CD4-positive, alpha-beta T cell treated with Interleukin-15 for 1 hour (primary cell): ENCODE results near the gene GLO1.

Source experiments
- DNase-seq: peaks from one replicate; pipeline ENCODE4 v3.0.0-alpha.2; 2020

The GLO1 gene

DNA sequence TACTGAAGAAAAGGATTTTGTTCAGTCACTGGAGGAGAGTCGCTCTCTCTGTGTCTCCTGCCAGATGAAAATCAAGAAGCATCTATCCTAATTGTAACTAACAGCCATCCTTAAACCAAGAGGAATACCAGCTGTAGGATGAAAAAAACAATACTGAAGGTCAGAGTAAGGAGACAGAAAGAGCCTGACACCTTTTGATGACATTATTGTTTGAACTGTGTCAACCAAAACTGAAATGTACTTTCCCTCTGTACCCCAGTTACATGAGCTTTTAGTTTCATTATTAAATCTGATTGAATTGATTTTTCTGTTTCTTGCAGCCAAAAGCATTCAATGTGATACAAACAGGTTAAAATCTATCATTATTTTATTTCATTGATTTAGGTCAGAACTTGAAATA lies 46.0 kb downstream of the GLO1 start:
- DNase-seq: no peak

DNA sequence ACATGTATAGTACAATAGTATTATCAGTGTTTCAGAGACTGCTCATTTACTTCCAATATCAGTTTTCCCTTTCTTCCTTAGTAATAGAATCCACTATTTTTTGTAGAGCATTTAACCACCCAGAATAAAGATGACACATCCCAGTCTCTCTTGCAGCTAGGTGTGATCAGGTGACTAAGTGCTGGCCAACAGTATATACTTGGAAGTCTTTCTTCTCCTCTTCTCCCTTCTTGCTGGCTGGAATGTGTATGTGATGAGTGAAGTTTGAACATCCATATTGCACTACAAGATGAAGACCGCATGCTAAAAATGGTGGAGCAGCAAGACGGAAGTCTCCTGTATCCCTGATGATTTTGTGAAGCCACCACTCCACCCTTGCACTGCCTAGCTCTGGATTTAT lies 48.7 kb downstream of the GLO1 start:
- no peak for DNase-seq

DNA sequence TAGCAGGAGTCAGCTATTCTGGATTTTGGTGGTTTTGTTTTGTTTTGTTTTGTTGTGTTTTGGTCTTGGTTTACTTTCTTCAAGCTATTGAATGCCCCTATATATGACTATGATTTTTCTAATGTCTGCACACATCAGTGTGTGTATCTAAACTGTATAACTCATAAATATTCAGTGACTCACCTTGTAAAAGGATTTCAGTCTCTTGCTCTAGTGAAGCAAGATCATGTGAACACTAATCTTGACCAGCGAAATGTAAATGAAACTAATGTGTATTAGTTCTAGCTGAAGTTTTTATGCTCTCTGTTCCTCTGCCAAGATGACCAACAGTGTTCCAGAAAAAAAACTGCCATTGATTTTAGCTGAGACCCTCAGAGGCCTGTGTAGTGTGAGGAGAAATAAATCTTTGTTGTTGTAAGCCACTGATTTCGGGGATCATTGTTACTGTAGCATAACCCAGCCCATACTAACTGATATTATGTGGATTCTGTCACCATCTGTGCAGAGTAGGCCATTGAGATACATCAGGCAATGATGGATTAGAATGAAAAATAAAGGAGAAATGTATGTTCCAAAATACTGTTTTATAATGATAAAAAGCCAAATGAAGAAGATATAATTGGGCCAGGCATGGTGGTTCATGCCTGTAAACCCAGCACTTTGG lies 51.7 kb downstream of the GLO1 start:
- no peak for DNase-seq

DNA sequence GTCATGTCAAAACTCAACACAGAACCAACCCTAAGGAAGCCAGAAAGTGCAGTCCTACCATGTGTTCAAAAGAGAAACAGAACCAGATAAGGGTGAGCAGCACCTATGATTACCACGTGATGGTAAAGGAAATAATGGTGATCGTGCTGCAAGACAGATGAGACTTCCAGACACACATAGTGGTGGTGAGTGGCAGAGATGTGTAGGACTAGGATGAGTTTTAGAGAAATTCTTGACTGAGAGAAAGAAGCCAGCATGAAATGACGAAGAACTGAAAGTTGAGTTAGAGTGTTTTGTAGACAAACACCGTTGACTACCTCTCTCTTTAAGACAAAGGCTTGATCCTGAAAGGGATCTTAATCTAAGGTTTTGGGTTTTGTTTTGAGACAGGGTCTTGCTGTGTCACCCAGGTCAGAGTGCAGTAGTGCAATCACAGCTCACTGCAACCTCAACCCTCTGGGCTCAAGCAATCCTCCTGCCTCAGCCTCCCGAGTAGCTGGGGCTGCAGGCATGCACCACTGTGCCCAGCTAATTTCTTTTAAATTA lies 52.7 kb downstream of the GLO1 start:
- DNase-seq: no peak

DNA sequence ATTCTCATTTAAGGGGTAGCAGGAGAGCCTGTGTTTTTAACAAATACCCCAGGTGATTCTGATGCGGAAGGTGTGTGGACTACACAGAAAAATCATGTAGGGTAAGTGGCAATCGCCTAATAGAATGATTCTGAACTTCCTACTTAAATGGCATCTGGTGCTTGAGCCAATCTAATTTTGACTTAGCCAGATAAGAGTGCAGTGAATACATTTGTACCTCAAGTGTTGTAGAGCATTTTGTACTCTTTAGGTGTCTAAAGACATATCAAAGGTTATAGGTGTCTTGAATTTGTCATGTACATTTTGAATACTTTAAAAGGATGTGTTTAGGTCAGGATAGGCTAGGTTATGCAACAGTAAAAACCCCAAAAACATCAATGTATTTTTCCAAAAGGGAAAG lies 53.2 kb downstream of the GLO1 start:
- DNase-seq: no peak

DNA sequence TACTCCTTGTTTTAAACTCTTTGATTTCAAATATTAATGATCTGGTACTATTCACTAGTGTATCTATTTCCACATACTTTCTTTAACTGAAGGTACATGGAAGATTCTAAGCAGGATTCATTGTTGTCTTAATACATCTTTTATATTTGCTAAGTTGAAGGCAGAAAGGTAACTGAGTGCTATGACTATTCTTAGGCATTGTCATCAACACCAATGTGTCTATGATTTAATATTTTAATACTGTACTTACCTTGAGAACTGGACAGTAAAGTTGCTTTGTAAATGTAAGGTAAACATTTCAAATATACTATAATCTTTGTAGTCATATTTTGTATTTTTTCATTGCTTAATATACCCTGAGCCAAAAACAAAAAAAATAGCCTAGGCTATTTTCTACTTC lies 54.3 kb downstream of the GLO1 start:
- no peak for DNase-seq

DNA sequence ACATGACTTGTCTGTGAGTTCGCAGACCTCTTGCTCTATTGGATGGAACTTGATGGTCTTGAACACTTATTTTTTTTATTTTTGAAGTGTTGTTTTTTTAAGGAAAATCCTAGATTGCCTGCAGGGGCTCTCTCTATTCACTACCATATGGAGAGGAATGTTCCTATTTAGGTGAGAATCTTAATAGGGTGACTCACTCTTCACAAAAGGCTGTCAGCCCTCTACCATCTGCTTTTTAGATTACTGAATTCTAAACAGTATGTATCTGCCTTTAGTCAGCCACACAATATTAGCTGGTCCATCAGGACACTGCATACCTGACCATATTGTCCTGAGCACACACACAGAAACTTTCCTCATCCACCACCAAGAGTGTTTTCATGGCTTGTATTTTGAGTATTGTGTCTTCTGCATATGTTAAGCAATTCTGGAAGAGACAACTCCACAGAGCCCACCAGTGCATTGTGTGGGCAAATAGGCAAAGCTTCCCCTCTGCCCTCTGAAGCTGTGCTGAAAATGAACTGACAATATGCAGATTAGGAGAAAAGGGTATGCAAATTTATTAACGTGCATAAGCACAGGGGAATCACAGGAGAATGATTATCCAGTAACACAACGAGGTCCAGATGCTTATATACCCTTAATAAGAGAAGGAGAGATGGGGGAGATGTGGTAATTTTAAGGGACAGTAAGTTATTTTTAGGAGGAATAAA lies 56.6 kb downstream of the GLO1 start:
- no peak for DNase-seq

DNA sequence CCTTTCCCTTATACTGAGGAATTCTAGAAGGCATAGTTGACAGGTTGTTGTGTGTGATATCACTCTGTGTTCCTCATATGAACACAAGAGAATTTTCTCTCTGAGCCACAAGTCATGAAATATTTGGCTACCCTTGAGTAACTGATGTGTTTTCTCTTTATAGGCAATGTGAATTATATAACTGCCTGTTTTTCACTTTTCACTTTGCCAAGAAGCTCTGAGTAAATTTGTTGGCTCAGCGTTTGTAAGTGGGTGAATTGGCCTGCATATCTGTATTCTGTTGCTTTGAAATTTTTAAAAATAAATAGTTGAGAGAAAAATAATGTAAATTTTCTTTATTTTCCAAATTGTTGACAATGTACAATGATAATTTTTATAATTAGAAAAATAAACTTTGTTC lies 58.0 kb downstream of the GLO1 start:
- no peak for DNase-seq

DNA sequence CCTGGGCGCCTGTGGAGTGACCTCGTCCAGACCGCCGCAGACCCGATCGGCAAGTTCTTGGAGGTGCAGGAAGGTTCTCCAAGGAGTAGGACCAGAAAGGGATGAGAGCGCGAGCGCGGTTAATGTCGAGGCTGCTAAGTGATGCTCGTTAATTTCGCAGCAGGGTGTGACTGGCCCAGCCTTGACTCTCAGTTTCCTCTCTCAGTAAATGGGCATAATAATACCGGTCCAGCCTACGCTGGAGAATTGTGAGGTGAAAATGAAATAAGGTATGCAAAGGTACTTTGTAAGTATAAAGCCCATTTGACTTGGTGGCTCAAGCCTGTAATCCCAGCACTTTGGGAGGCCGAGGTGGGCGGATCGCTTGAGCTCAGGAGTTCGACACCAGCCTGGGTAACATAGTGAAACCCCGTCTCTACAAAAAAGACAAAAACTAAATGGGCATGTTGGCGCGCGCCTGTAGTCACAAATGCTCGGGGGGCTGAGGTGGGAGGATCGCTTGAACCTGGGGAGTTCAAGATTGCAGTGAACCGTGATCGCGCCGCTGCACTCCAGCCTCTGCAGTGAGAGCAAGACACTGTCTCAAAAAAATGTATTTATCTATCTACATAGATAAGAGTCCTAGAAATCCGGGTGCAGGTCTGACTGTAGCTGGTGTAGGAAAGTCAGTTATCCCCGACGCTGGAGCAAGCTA lies 62.6 kb downstream of the GLO1 start:
- DNase-seq: no peak

DNA sequence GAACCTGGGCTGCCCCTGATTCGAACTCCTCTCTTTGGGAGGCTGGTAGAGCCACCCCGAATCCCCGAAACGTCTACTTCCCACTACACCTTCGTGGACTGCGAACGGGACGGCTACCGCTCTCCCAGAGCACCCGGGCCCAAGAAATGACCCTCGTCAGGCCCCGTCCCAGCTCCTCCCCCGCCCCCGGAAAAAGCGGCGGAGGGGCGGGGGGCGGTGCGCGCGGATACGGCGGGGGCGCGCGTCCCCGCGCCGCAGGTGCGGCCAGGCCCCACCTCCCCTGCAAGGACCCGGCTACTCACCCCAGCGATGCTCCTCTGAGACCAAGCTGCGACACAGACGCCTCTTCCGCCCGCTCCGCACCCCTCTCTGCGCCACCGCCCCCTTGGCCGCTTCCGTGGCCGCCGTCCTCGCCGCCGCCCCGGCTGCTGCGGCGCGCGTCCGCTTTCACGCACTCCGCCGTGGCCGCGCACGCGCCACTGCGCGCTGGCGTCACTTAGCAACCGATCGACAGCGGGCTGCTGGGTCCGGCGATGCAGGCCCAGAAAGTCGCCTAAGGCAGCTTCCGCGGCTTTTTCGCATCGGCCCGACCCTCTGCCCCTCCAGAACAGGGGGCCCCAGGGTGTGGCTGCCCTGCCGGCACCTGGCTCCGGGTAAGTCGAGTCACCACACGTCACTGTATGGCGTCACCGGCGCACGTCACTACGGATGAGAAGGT lies 63.3 kb downstream of the GLO1 start, which contains the start of gene BTBD9:
BTBD9 (minus strand) TSS at position 432 of the 718 bp plus-strand sequence.
- peak; percentile 89 for DNase-seq

DNA sequence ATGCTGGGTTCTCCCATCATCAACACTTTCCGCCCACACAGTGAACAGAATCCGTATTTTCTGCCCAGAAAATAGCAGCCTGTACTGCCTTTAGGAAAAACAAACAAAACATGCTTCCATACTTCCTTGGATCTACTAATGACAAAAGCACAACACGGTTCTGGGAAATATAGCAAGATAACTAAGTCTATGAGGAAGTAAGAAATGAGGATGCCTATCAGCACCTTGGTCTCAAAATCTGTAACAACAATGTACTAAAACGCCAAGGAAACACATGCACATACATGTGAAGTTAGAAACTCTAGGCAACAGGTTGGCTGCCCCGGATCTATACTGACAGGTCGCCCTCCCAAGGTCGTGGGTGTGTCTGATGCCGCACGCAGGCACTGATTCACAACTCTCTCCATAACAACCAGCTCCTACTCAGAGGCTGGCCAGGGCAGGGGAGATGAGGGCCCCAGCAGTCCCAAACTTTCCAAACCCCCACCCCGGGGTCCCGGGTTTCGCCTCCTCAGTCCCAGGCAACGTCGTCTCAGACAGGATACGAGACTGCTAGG lies 63.9 kb downstream of the GLO1 start:
- peak; percentile 68 for DNase-seq

DNA sequence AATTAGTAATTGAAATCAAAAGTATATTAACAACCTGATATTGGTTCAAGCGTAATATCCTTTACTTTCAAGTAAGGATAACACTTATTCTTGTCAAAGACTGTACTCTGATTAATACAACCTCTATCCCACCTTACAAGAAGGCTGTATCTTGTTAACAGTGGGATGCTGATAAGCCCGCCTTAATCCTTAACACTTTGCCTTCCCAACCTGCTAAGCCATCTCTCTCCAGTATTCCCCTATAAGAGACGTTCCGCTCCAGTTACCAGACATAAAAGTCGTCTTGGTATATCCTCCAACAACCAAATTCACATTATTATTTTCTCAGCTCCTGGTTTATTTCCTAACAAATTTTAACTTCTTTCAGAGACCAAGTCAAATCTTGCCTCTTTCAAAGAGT lies 65.2 kb downstream of the GLO1 start:
- no peak for DNase-seq

DNA sequence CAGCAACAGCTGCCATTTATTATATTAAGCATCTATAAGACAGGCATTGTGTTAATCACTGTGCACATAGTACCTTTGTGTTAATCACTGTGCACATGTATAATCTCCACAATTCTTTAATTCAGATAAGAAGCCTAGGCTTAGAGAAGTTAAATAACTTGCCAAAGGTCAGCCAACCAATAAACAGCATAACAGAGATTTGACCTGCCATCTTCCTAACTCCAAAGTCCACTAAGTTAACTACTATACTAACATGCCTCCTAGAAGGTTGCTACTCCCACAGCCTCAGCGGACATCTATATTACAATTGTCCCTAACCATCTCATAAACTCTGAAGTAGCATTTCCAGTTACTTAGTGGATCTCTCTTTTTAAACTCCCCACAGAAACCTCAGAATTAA lies 66.9 kb downstream of the GLO1 start:
- no peak for DNase-seq

DNA sequence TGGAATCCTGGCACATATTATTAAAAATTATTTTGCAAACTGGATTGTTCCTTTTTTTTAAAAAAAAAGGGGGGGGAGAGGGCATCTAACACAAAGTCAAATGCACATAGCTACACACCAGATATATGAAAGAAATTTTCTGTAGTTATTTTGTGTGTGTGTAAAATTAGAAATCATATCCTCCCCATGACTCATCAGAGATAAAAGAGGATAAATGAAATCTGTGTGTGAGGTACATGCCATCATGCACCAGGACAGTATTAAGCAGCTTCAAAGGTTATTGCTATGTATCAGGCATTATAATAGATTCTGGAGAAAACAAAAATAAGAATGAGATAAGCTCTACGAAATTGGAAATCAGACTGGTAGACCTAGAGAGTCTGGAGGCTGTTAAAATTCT lies 68.4 kb downstream of the GLO1 start:
- no peak for DNase-seq

DNA sequence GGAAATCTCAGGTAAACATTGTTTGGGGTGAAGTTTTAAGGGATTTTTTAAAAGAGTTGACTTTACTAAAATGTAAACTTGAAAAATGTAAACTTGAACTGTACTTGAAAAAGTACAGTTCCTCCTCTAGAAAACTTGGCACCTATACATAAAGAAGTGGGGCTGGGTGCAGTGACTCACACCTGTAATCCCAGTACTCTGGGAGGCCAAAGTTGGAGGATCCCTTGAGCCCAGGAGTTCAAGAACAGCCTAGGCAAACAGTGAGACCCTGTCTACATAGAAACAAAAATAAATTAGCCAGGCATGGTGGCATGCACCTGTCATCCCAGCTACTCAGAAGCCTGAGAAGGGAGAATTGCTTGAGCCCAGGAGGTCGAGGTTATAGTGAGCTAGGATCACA lies 70.5 kb downstream of the GLO1 start:
- DNase-seq: no peak

DNA sequence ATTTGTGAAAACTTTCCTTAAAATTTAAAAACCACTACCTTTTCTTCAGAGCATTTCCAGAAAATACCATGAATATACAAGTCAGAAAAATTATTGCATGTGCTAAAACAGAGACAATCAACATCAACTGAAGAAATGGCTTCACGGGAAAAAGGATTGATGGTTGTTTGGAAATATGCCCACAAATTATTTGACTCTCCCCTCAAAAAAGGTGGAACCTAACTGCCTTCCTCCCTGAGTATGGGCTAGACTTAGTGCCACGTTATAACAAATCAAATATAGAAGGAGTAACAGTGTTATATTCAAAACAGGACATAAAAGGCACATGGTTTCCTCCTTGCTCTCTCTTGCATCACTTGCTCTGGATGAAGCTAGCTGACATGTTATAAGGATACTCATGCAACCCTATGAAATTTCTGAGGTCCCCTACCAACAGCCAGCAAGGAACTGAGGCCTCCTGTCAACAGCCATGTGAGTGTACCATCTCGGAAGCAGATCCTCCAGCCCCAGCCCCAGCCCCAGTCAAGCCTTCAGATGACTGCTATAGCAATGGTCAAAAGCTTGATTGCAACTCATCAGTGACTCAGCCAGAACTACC lies 71.7 kb downstream of the GLO1 start:
- no peak for DNase-seq
